DND-41 (cell line): Measurements from ENCODE around the gene ADGRD2.
A peak's percentile ranks its signal among the peaks of the same experiment; 100 is the strongest.

ENCODE experiments used
- ATAC-seq: fragments of 200-7000 bp; cut with Tn5 transposase; 3 replicates; pipeline ENCODE4 v1.9.1; 2021; ENCODE audit warnings: low read depth; ENCODE audit not compliant: insufficient read depth
- DNase-seq: peaks from one replicate; pipeline ENCODE4 v3.0.0-alpha.2; 2020
- H2AFZ ChIP-seq: 2 replicates; pipeline ENCODE4 v1.6.0; 2012; ENCODE audit warnings: low read depth, low read length
- H3K27ac ChIP-seq: 2 replicates; pipeline ENCODE4 v1.5.1; 2012; ENCODE audit warnings: low read length, inconsistent platforms
- H3K27me3 ChIP-seq: fragments of 200-600 bp; sonication (generic); 2 replicates; pipeline ENCODE4 v1.6.0; 2012; ENCODE audit warnings: low read length, mild to moderate bottlenecking, inconsistent platforms; ENCODE audit not compliant: insufficient read depth, poor library complexity
- H3K36me3 ChIP-seq: 2 replicates; pipeline ENCODE4 v1.5.1; 2012; ENCODE audit warnings: low read length, inconsistent platforms; ENCODE audit not compliant: insufficient read depth
- H3K4me1 ChIP-seq: 2 replicates; pipeline ENCODE4 v1.5.1; 2012; ENCODE audit warnings: mild to moderate bottlenecking, low read length; ENCODE audit not compliant: insufficient read depth
- H3K4me2 ChIP-seq: 2 replicates; pipeline ENCODE4 v1.6.0; 2012; ENCODE audit warnings: mild to moderate bottlenecking, moderate library complexity, low read length, inconsistent platforms; ENCODE audit not compliant: insufficient read depth
- H3K4me3 ChIP-seq, 2 experiments: fragments of 200-600 bp in 1 of 2; shearing (Covaris generic) in 1 of 2; 2 replicates each; pipeline ENCODE4 v1.5.1; 2012 to 2016; ENCODE audit warnings: inconsistent platforms in 2 of 2, low read length in 2 of 2, mild to moderate bottlenecking in 2 of 2, low read depth in 1 of 2, moderate library complexity in 1 of 2
- H3K79me2 ChIP-seq: 2 replicates; pipeline ENCODE4 v1.6.0; 2012; ENCODE audit warnings: low read length, inconsistent platforms; ENCODE audit not compliant: insufficient read depth
- H3K9ac ChIP-seq: 2 replicates; pipeline ENCODE4 v1.6.0; 2012; ENCODE audit warnings: low read depth, mild to moderate bottlenecking, inconsistent platforms, low read length, moderate library complexity
- H3K9me3 ChIP-seq: 2 replicates; pipeline ENCODE4 v1.5.1; 2012; ENCODE audit warnings: low read length, moderate library complexity, mild to moderate bottlenecking, inconsistent platforms; ENCODE audit not compliant: insufficient read depth, severe bottlenecking
- H4K20me1 ChIP-seq: 2 replicates; pipeline ENCODE4 v1.6.0; 2012; ENCODE audit warnings: low read length; ENCODE audit not compliant: insufficient read depth
- CTCF ChIP-seq: IDR thresholded peaks from 2 replicates; pipeline ENCODE4 v1.5.1; 2012; ENCODE audit warnings: borderline replicate concordance, low read length, moderate library complexity, mild to moderate bottlenecking; ENCODE audit not compliant: poor library complexity, severe bottlenecking; ENCODE audit errors: extremely low read depth
- EZH2 ChIP-seq: IDR thresholded peaks from 3 replicates; pipeline ENCODE4 v1.6.1; 2012; ENCODE audit warnings: borderline replicate concordance, low read depth, mild to moderate bottlenecking, moderate library complexity, low read length, inconsistent platforms; ENCODE audit not compliant: severe bottlenecking

Gene ADGRD2

GRCh38 chr9:124410321-124410913, 39.8 kb upstream of the ADGRD2 start:
- no peaks in the 10 kb centered on the region for H3K27me3 ChIP-seq
- no peak overlapping the region for H3K27ac ChIP-seq
- H4K20me1 ChIP-seq, result peaks cover 23% of the 10 kb centered on the region; the same call in 1 of the 2 replicates
- no peak overlapping the region for H3K4me2 ChIP-seq
- peaks cover 31% of the 10 kb centered on the region for H3K4me1 ChIP-seq
- no peaks in the 10 kb centered on the region for H3K9me3 ChIP-seq
- DNase-seq (no peak), ATAC-seq (no peak)
- TF ChIP-seq CTCF (peak; percentile 39), EZH2 (no peak)
- H3K79me2 ChIP-seq, result peaks cover 85% of the 10 kb centered on the region
- no peak overlapping the region for H3K4me3 ChIP-seq
- peaks cover 86% of the 10 kb centered on the region for H3K36me3 ChIP-seq
- no peak overlapping the region for H3K9ac ChIP-seq
- H2AFZ ChIP-seq, result no peak overlapping the region

- H3K9ac ChIP-seq, result no peak overlapping the region
- peaks cover 36% of the 10 kb centered on the region for H3K4me1 ChIP-seq
- H3K27me3 ChIP-seq, result no peaks in the 10 kb centered on the region
- H3K27ac ChIP-seq, result no peak overlapping the region
- ATAC-seq (no peak), DNase-seq (no peak)
- H4K20me1 ChIP-seq, result peaks cover 21% of the 10 kb centered on the region; the same call in 1 of the 2 replicates
- no peak overlapping the region for H3K4me2 ChIP-seq
- peaks cover 77% of the 10 kb centered on the region for H3K79me2 ChIP-seq
- H2AFZ ChIP-seq, result no peak overlapping the region
- H3K9me3 ChIP-seq, result no peaks in the 10 kb centered on the region
- no peak for TF ChIP-seq EZH2
- no peak for TF ChIP-seq CTCF
- H3K36me3 ChIP-seq, result peaks cover 76% of the 10 kb centered on the region
- H3K4me3 ChIP-seq, result no peak overlapping the region
Observed at GRCh38 chr9:124411514-124412227, 38.6 kb upstream of the ADGRD2 start.

- Histone ChIP-seq H3K27me3 (no peaks in the 10 kb centered on the region), H3K79me2 (peaks cover 71% of the 10 kb centered on the region), H3K4me3 (no peak overlapping the region), H3K9ac (no peak overlapping the region), H3K36me3 (peaks cover 71% of the 10 kb centered on the region), H3K4me1 (peaks cover 36% of the 10 kb centered on the region), H3K27ac (no peak overlapping the region), H2AFZ (no peak overlapping the region), H4K20me1 (peaks cover 18% of the 10 kb centered on the region; the same call in 1 of the 2 replicates), H3K4me2 (no peak overlapping the region), H3K9me3 (no peaks in the 10 kb centered on the region)
- no peak for TF ChIP-seq CTCF
- TF ChIP-seq EZH2, result no peak
- DNase-seq (no peak), ATAC-seq (no peak)
Observed at GRCh38 chr9:124412228-124412575, 38.0 kb upstream of the ADGRD2 start.
